ENCODE measurements around the gene CHI3L2. TPM values are rescaled to one million over a fixed set of nuclear protein-coding genes. Genes with fewer than 3 reads are reported as not detected.

The CHI3L2 gene
- total RNA-seq, 2 experiments from 2014 or later: 8.5 to 9.0 TPM

DNA sequence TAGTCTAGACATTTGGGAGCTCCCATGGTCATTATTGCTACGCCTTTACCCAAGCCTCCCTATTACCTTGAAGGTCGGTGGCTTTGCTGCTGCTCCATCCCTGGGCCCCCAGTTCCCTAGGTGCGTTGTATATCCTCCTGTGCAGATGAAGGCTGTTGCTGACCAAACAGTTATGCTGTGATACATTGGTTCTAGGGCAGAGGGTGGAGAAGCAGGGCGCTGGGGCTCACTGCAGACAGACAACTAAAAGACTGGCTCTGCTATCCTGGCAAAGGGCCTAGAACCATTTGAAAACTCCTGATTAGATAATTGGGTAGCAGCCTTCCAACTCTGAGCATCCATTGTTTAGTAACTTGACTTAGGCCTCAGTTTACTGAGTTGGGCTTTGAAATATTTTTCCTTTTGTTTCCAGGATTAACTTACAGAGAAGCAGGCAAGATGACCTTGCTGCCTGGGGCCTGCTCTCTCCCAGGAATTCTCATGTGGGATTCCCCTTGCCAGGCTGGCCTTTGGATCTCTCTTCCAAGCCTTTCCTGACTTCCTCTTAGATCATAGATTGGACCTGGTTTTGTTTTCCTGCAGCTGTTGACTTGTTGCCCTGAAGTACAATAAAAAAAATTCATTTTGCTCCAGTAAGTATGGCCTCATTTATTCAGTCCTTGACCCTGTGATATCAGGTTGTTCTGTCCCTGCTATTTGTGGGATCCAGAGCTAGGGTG lies 15.5 kb downstream of the CHI3L2 start:
- ChIA-PET POLR2A (no interaction called here), CTCF (no interaction called here)
- H3K36me3 Mint-ChIP-seq (ENCODE audit: low read depth): peaks cover 8% of the 10 kb centered on the region
- no peaks in the 10 kb centered on the region for H3K27me3 Mint-ChIP-seq
- H3K27ac Mint-ChIP-seq: no peak overlapping the region
- H3K4me1 Mint-ChIP-seq: no peaks in the 10 kb centered on the region
- no peak for DNase-seq
- no peaks in the 10 kb centered on the region for H3K9me3 Mint-ChIP-seq
- no peak overlapping the region for H3K4me3 Mint-ChIP-seq

GRCh38 chr1:111247125-111247838 lies 19.8 kb downstream of the CHI3L2 start:
- Mint-ChIP-seq H3K4me3 (no peak overlapping the region), H3K4me1 (no peaks in the 10 kb centered on the region), H3K27me3 (no peaks in the 10 kb centered on the region), H3K36me3 (ENCODE audit: low read depth) (no peaks in the 10 kb centered on the region), H3K9me3 (no peaks in the 10 kb centered on the region), H3K27ac (no peak overlapping the region)
- POLR2A ChIA-PET: no interaction called here
- CTCF ChIA-PET: no interaction called here
- DNase-seq: no peak

DNA sequence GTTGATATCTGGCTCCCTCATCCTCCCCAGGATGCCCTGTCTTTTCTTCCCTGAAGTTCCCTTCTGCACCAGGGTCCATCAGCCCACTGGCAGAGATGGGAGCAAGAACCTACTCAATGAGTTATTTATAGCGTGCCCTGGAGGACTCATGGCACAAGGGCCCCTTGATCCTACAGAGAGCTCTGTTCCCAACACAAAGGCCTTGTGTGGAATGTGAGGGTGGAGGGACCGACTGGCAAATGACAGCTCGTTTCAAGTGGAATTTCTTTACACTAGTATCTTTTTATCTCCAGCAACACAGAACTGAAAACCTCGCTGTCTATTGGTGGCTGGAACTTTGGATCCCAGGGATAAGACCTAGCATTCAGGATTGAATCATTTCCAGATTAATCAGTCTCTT lies 22.4 kb downstream of the CHI3L2 start:
- no peaks in the 10 kb centered on the region for H3K36me3 Mint-ChIP-seq (ENCODE audit: low read depth)
- ChIA-PET POLR2A (no interaction called here), CTCF (interaction anchor here (0.6 to 0.7 kb wide), 2 partner anchors 24 to 1925 kb away, joined by 3 to 4 read pairs; no protein-coding TSS in a partner anchor)
- H3K27me3 Mint-ChIP-seq: peaks cover 1% of the 10 kb centered on the region
- no peaks in the 10 kb centered on the region for H3K4me1 Mint-ChIP-seq
- no peak overlapping the region for H3K27ac Mint-ChIP-seq
- H3K9me3 Mint-ChIP-seq: no peaks in the 10 kb centered on the region
- no peak for DNase-seq
- no peak overlapping the region for H3K4me3 Mint-ChIP-seq

GRCh38 chr1:111251570-111251969 lies 24.1 kb downstream of the CHI3L2 start:
- H3K27me3 Mint-ChIP-seq: peaks cover 8% of the 10 kb centered on the region
- no peaks in the 10 kb centered on the region for H3K9me3 Mint-ChIP-seq
- no peak overlapping the region for H3K4me3 Mint-ChIP-seq
- CTCF ChIA-PET: no interaction called here
- H3K36me3 Mint-ChIP-seq (ENCODE audit: low read depth): no peaks in the 10 kb centered on the region
- DNase-seq: no peak
- no peaks in the 10 kb centered on the region for H3K4me1 Mint-ChIP-seq
- POLR2A ChIA-PET: no interaction called here
- no peak overlapping the region for H3K27ac Mint-ChIP-seq

GRCh38 chr1:111252786-111253185 lies 25.3 kb downstream of the CHI3L2 start:
- Mint-ChIP-seq H3K36me3 (ENCODE audit: low read depth) (no peaks in the 10 kb centered on the region), H3K9me3 (no peaks in the 10 kb centered on the region), H3K27ac (no peak overlapping the region), H3K4me1 (no peaks in the 10 kb centered on the region), H3K27me3 (peaks cover 8% of the 10 kb centered on the region), H3K4me3 (no peak overlapping the region)
- POLR2A ChIA-PET: no interaction called here
- DNase-seq: no peak
- CTCF ChIA-PET: no interaction called here

DNA sequence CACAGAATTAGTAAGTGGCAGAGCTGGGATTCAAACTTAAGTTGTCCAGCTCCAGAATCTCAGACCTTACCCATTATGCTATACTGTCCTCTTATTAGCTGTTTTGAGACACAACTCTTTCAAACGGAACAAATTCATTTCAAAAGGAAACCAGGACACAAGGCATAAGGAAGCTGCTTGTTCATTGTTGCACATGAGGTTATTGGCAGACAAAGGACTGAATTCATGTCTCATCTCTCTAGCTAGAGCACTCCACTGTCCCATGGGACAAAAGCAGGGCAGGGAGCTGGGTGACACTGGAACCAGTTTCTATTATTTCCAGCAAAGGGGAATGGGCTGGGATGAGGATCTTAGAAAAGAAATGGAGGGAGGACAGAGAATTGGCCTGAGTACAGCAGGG lies 26.4 kb downstream of the CHI3L2 start:
- CTCF ChIA-PET: no interaction called here
- H3K9me3 Mint-ChIP-seq: no peaks in the 10 kb centered on the region
- H3K4me1 Mint-ChIP-seq: no peaks in the 10 kb centered on the region
- POLR2A ChIA-PET: no interaction called here
- no peak for DNase-seq
- peaks cover 8% of the 10 kb centered on the region for H3K27me3 Mint-ChIP-seq
- H3K36me3 Mint-ChIP-seq (ENCODE audit: low read depth): no peaks in the 10 kb centered on the region
- H3K4me3 Mint-ChIP-seq: no peak overlapping the region
- no peak overlapping the region for H3K27ac Mint-ChIP-seq

DNA sequence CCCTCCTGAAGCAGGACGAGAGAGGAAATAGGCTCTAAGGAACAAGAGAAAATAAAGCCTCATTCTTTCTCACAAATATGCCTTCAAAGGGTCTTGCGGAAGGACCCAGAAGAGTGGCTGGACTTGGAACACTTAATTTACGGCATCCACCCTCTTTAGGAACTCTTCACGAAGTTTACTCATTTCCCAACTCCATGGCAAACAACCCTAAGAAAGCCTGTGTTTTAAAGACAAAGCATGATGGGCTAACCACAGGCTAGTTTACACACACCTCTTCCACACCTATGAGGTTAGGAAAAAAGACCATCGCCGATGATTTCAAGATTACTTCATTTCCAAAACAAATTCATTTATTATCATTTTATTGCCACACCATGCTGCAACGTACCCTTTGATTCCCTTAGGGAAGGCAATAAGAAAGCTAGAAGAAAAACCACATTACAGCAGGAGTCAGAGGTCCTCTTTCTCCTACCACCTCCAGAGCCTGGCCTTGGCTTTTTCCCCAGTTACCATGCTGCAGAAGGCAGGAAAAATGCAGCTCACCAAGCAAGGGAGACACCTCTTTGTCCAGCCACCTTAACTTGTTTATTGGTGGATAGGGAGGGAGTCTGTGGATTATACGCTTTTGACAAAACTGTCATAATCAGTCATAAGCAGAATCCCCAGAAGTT lies 29.6 kb downstream of the CHI3L2 start:
- POLR2A ChIA-PET: no interaction called here
- CTCF ChIA-PET: no interaction called here
- no peak for DNase-seq
- Mint-ChIP-seq H3K27ac (no peak overlapping the region), H3K27me3 (peaks cover 8% of the 10 kb centered on the region), H3K36me3 (ENCODE audit: low read depth) (no peaks in the 10 kb centered on the region), H3K9me3 (no peaks in the 10 kb centered on the region), H3K4me3 (no peak overlapping the region), H3K4me1 (no peaks in the 10 kb centered on the region)

DNA sequence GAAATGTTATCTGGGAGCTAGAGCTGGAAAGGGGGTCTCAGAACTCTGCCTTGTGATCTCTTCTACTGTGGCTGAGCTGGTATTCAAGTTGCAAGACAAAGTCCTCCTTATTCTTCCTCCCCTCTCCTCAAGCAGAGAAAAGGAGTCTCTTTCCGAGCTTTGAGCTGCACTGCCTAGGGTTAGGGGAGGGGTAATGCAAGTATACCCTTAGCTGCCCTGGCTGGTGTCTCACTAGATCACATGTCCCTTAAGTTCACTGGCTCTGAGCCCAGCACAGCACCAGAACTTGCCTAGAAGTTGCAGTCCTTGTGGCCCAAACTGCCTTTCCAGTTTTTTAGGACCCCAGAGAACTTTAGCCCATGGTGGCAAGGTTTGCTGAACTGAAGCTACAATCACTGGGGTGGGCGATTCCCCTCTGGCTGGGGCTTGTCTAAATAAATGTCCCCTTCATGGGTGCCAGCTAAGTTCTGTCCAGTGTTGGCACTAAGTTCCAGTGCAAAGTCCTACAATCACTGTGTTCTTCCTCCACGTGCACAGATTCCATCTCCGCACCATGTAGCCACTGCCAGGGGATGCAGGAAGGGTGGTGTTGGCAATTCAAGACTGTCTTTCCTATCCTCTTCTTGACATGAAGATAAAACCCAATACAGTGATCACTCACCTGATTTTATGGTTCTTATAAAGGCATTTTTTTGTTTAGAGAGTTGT lies 40.4 kb downstream of the CHI3L2 start:
- DNase-seq: no peak
- Mint-ChIP-seq H3K9me3 (no peaks in the 10 kb centered on the region), H3K4me3 (no peak overlapping the region), H3K27ac (no peak overlapping the region), H3K27me3 (peaks cover 52% of the 10 kb centered on the region), H3K4me1 (peaks cover 4% of the 10 kb centered on the region), H3K36me3 (ENCODE audit: low read depth) (no peaks in the 10 kb centered on the region)
- POLR2A ChIA-PET: no interaction called here
- CTCF ChIA-PET: no interaction called here

- Mint-ChIP-seq H3K4me1 (peaks cover 11% of the 10 kb centered on the region), H3K27ac (no peak overlapping the region), H3K9me3 (no peaks in the 10 kb centered on the region), H3K4me3 (no peak overlapping the region), H3K27me3 (peaks cover 47% of the 10 kb centered on the region), H3K36me3 (ENCODE audit: low read depth) (no peaks in the 10 kb centered on the region)
- POLR2A ChIA-PET: no interaction called here
- DNase-seq: no peak
- CTCF ChIA-PET: no interaction called here
These were observed 42.4 kb downstream of the CHI3L2 start for GRCh38 chr1:111269825-111270406.

GRCh38 chr1:111270771-111271463 lies 43.4 kb downstream of the CHI3L2 start:
- H3K4me1 Mint-ChIP-seq: peaks cover 19% of the 10 kb centered on the region
- DNase-seq: no peak
- no peaks in the 10 kb centered on the region for H3K36me3 Mint-ChIP-seq (ENCODE audit: low read depth)
- H3K27ac Mint-ChIP-seq: no peak overlapping the region
- POLR2A ChIA-PET: no interaction called here
- H3K27me3 Mint-ChIP-seq: peaks cover 41% of the 10 kb centered on the region
- H3K4me3 Mint-ChIP-seq: no peak overlapping the region
- no peaks in the 10 kb centered on the region for H3K9me3 Mint-ChIP-seq
- CTCF ChIA-PET: no interaction called here

DNA sequence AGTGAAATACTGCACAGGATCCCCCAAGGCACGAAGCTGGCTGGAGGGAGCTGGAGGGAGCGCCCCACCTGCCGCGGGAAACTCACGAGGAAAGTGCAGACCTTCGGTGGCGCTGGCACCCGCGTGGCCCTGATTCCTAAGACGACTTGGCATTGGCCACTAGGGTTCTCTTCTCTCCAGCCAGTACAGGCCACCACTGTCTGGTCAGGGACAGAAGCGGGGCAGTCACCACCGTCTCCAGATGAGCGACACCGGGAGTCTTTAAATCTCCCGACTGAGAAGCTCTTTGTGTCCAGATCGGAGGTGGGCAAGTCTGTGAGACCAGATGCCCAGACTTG lies 43.9 kb downstream of the CHI3L2 start:
- CTCF ChIA-PET: no interaction called here
- Mint-ChIP-seq H3K4me3 (no peak overlapping the region), H3K4me1 (peaks cover 21% of the 10 kb centered on the region), H3K9me3 (no peaks in the 10 kb centered on the region), H3K27me3 (peaks cover 36% of the 10 kb centered on the region), H3K27ac (no peak overlapping the region), H3K36me3 (ENCODE audit: low read depth) (no peaks in the 10 kb centered on the region)
- POLR2A ChIA-PET: no interaction called here
- DNase-seq: no peak

DNA sequence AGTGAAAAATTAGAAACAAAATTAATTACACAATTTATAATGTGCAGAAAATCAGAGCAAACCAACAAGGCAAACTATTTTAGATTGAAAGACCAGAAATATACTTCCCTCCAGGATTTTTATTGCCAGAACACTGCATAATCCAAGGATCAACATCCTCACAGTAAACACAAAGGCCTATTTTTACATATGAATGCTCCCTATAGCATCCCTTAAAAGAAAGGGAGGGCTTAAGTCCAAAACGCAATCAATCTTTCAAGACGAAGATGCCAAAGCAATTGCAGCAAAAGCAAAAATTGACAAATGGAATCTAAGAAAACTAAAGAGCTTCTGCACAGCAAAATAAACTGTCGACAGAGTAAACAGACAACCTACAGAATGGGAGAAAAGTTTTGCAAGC lies 44.6 kb downstream of the CHI3L2 start:
- Mint-ChIP-seq H3K36me3 (ENCODE audit: low read depth) (no peaks in the 10 kb centered on the region), H3K9me3 (no peaks in the 10 kb centered on the region), H3K4me1 (peaks cover 21% of the 10 kb centered on the region), H3K27ac (no peak overlapping the region), H3K27me3 (peaks cover 35% of the 10 kb centered on the region), H3K4me3 (no peak overlapping the region)
- ChIA-PET CTCF (no interaction called here), POLR2A (no interaction called here)
- no peak for DNase-seq

GRCh38 chr1:111274653-111275052 lies 47.1 kb downstream of the CHI3L2 start:
- ChIA-PET POLR2A (interaction anchor here (0.7 to 1.0 kb wide), 3 partner anchors 76 to 201 kb away, joined by 3 read pairs; no protein-coding TSS in a partner anchor), CTCF (interaction anchor here (0.7 kb wide), 1 partner anchor 60 kb away, joined by 3 read pairs; no protein-coding TSS in a partner anchor)
- DNase-seq: no peak
- H3K27me3 Mint-ChIP-seq: peaks cover 27% of the 10 kb centered on the region
- H3K4me3 Mint-ChIP-seq: peak overlapping the region; percentile 47
- peak overlapping the region; percentile 17 for H3K27ac Mint-ChIP-seq
- peaks cover 31% of the 10 kb centered on the region for H3K4me1 Mint-ChIP-seq
- no peaks in the 10 kb centered on the region for H3K9me3 Mint-ChIP-seq
- no peaks in the 10 kb centered on the region for H3K36me3 Mint-ChIP-seq (ENCODE audit: low read depth)
